ENCODE measurements around the gene PRKAG2. TPM values are rescaled to one million over a fixed set of nuclear protein-coding genes. Genes with fewer than 3 reads are reported as not detected.
"Not testable (repeated sequence)": the region's sequence is repeated elsewhere in the genome, so short reads cannot be mapped to it uniquely, and the experiment has no call there.

Gene PRKAG2
- total RNA-seq, 2 experiments from 2014 or later = 18.4 to 29.9 TPM

DNA sequence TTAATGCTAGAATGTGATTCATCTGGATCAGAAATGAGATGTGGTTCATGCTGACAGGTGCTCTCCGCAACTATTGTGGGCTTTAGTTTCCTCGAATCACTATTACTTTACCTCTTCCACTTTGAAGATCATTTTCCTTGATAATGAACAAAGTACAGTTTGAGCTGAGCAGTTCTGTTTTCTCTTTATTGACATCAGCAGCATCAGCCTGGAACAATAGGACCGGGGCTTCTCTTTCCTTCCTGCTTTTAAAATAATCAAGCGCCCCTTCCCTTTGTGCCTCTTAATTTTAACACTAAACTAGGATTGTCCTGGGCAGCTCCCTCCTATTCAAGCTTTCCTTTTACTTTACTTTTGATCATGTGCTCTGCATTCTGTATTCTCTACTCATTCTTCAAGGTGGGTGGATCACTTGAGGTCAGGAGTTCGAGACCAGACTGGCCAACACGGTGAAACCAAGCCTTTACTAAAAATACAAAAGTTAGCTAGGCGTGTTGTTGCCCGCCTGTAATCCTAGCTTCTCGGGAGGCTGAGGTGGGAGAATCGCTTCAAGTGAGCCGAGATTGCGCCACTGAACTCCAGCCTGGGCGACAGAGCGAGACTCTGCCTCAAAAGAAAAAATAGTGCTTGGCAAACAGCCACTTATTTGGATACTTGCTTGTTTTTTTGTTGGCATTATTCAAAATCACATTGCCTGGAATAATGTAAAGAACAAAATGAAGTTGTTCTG is 290.2 kb downstream of the PRKAG2 start:
- CTCF ChIA-PET = no interaction called here
- Mint-ChIP-seq H3K9me3 (ENCODE audit: low read depth) (no peaks in the 10 kb centered on the region), H3K4me1 (peaks cover 1% of the 10 kb centered on the region), H3K4me3 (no peak overlapping the region), H3K27ac (no peak overlapping the region), H3K36me3 (peaks cover 4% of the 10 kb centered on the region), H3K27me3 (no peaks in the 10 kb centered on the region)
- no peak for DNase-seq
- ATAC-seq = no peak

DNA sequence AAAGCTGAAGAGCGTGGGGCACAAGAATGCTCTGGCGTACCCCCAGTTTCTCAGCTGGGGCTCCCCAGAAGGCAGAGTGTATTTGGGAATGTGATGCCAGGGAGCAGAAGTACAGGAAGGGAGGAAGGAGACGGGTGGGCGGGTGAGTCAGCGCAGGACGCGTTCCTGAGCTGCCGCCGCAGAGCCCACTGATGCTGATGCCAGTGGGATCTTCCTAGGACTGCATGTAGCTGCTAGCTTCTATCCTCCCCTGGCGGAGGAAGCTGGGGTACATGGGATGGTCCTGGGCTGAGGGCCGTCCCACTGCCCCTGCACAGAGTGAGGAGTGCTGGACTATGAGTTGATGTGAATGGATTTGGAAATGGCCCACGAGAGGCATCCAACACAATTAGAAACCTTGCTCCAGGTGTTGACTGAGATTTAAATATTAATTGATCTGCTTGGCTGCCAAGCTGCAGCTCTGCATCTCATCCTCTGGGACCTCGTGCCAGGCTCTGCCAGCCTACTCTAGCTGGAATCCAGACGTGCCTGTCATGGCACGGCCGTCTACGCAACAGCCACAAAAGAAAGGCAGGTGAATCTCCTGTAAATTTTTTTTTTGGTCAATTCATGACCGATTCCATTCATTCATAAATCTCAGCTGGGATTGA is 291.0 kb downstream of the PRKAG2 start:
- no peaks in the 10 kb centered on the region for H3K9me3 Mint-ChIP-seq (ENCODE audit: low read depth)
- DNase-seq = no peak
- ATAC-seq = no peak
- H3K27me3 Mint-ChIP-seq = no peaks in the 10 kb centered on the region
- H3K36me3 Mint-ChIP-seq = peaks cover 6% of the 10 kb centered on the region
- H3K4me3 Mint-ChIP-seq = no peak overlapping the region
- no peak overlapping the region for H3K27ac Mint-ChIP-seq
- CTCF ChIA-PET = no interaction called here
- peaks cover 1% of the 10 kb centered on the region for H3K4me1 Mint-ChIP-seq

DNA sequence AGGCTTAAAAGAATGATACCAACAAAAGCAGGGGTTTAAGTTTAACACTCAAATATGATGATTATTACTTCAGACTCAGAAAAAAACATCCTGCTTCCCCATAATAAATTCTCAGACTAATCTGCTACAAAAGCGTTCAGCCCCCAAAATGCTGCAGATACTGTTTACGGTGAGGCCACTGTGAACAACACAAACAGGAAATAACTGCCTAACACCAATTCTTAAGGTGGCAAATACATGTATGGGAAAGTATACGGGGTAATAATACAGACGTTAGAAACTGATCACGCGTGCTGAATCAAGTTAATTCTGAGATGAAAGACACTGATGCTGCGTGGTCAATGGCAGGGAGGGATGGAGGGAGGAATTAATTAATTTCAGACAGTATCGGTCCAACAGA is 295.2 kb downstream of the PRKAG2 start:
- CTCF ChIA-PET = no interaction called here
- DNase-seq = no peak
- no peak overlapping the region for H3K4me3 Mint-ChIP-seq
- H3K27me3 Mint-ChIP-seq = no peaks in the 10 kb centered on the region
- H3K27ac Mint-ChIP-seq = no peak overlapping the region
- peaks cover 2% of the 10 kb centered on the region for H3K9me3 Mint-ChIP-seq (ENCODE audit: low read depth)
- H3K36me3 Mint-ChIP-seq = peaks cover 17% of the 10 kb centered on the region
- peaks cover 1% of the 10 kb centered on the region for H3K4me1 Mint-ChIP-seq
- no peak for ATAC-seq

DNA sequence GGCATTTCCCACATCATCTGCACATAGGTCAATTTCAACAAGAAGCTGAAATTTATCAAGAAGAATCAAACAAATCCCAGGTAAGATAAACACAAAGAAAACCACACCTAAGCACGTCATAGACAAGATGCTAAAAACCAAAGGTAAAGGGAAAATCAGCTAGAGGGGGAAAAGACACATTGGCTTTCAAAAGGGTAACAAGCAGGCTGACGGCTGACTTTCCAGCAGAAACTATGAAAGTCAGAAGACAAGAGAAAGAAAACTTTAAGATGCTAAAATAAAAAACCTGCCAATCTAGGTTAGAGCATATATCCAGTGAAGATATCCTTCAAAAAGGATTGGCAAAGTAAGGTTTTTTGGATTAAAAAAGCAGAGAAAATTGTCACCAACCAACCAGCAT is 297.3 kb downstream of the PRKAG2 start:
- ATAC-seq = no peak
- peaks cover 2% of the 10 kb centered on the region for H3K9me3 Mint-ChIP-seq (ENCODE audit: low read depth)
- H3K36me3 Mint-ChIP-seq = peaks cover 16% of the 10 kb centered on the region
- CTCF ChIA-PET = no interaction called here
- no peaks in the 10 kb centered on the region for H3K4me1 Mint-ChIP-seq
- H3K27me3 Mint-ChIP-seq = no peaks in the 10 kb centered on the region
- H3K4me3 Mint-ChIP-seq = no peak overlapping the region
- H3K27ac Mint-ChIP-seq = no peak overlapping the region
- no peak for DNase-seq

DNA sequence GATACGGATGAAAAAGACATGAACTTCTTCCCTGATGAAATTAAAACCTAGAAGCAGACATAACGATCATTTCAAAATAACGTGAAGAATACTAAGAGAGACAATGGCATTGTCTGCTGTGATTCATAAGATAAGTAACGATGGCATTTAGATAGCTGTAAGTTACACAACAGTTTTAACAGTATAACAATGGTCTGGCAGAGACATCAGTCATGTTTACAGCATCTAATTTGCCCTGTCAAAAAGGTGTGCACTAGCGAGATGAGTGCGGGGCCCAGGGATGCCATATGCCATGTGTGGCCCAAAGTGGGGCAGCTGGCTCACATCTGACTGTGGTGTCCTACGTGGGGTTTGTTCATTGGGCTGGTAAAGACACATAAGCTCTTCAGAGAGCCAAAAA is 301.5 kb downstream of the PRKAG2 start:
- CTCF ChIA-PET = no interaction called here
- no peaks in the 10 kb centered on the region for H3K4me1 Mint-ChIP-seq
- peaks cover 12% of the 10 kb centered on the region for H3K36me3 Mint-ChIP-seq
- no peaks in the 10 kb centered on the region for H3K9me3 Mint-ChIP-seq (ENCODE audit: low read depth)
- no peak for DNase-seq
- H3K4me3 Mint-ChIP-seq = no peak overlapping the region
- ATAC-seq = no peak
- no peaks in the 10 kb centered on the region for H3K27me3 Mint-ChIP-seq
- no peak overlapping the region for H3K27ac Mint-ChIP-seq

DNA sequence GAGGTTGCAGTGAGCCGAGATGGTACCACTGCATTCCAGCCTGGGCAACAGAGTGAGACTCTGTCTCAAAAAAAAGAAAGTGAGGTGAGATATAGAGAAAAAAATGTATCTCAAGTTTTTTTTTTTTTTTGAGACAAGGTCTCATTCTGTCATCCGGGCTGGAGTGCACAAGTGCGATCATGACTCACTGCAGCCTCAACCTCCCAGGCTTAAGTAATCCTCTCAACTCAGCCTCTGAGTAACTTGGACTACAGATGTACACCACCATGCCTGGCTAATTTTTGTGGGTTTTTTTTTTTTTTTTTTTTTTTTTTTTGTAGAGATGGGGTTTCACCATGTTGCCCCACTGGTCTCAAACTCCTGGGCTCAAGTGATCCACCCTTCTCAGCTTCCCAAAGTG is 303.9 kb downstream of the PRKAG2 start:
- H3K27ac Mint-ChIP-seq; ATAC-seq; H3K4me3 Mint-ChIP-seq; H3K27me3 Mint-ChIP-seq; H3K9me3 Mint-ChIP-seq (ENCODE audit: low read depth); H3K4me1 Mint-ChIP-seq; H3K36me3 Mint-ChIP-seq; DNase-seq: not testable (repeated sequence)
- CTCF ChIA-PET = interaction anchor here (1.6 to 2.1 kb wide), 2 partner anchors 187 to 209 kb away, joined by 4 to 6 read pairs; no protein-coding TSS in a partner anchor

DNA sequence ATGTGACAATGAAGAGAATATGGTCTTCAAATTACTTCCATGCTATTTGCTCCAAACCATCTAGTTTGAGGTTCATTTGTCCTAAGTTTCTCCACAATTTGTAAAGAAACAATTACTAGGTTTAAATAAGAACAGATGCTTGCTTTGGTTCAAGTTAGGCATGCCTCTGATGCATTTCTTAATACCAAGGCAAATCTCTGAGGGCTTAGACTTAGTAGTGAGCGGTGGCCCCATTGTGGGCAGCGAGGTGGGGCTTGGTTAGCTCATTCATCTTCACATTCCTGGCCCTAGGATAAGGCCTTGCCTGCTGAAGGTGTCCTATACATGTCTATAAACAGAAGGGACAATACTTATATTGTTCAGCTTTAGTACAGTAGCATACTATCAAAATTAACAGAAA is 304.8 kb downstream of the PRKAG2 start:
- Mint-ChIP-seq H3K4me1 (no peaks in the 10 kb centered on the region), H3K27me3 (no peaks in the 10 kb centered on the region), H3K9me3 (ENCODE audit: low read depth) (no peaks in the 10 kb centered on the region), H3K4me3 (no peak overlapping the region), H3K27ac (no peak overlapping the region), H3K36me3 (peaks cover 2% of the 10 kb centered on the region)
- ATAC-seq (no peak), DNase-seq (no peak)
- CTCF ChIA-PET = interaction anchor here (1.6 to 2.1 kb wide), 2 partner anchors 187 to 210 kb away, joined by 4 to 6 read pairs; no protein-coding TSS in a partner anchor

DNA sequence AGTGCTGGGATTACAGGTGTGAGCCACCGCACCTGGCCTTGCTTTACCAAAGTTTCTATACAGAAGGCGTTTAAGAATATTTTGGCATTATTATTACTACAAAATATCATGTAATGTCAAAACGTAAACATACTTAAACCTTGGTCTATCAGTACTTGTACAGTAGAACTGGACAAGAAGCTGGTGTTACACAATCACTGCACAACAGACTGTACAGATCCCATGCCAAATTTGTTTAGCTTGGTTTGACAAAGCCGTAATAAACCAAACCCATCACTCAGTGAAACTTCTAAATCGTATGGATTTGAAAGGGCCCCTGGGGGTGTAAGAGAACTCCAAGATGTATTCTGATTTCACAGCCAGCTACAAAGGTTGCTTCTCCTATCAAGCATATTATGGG is 305.4 kb downstream of the PRKAG2 start:
- ATAC-seq (no peak), DNase-seq (no peak)
- Mint-ChIP-seq H3K9me3 (ENCODE audit: low read depth) (no peaks in the 10 kb centered on the region), H3K27me3 (no peaks in the 10 kb centered on the region), H3K36me3 (peaks cover 2% of the 10 kb centered on the region), H3K4me1 (no peaks in the 10 kb centered on the region), H3K4me3 (no peak overlapping the region), H3K27ac (no peak overlapping the region)
- CTCF ChIA-PET = interaction anchor here (0.8 to 2.1 kb wide), 2 partner anchors 188 to 192 kb away, joined by 3 to 6 read pairs; no protein-coding TSS in a partner anchor

DNA sequence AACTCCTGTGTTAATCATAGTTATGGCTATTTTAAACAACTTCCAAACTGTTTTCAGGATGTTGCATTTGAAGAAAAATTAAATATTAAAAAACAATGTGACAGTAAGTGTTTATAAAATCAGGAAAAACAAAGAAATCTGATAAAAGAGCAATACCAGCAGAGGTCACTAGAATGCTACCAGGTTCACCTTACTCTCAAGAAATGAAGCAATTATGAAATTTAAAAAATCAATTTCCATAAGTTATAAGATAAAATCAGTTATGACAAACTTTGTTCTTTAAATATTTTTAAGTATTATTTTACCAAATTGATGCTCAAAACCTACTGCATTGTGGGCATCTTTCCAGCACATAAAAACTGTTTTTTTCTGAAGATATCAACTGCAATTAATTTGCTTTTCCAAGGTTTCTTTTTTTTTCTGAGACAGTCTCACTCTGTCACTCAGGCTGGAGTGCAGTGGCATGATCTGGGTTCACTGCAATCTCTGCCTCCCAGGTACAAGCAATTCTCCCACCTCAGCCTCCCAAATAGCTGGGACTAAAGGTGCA is 306.5 kb downstream of the PRKAG2 start:
- CTCF ChIA-PET = interaction anchor here (0.7 to 1.6 kb wide), 2 partner anchors 189 to 197 kb away, joined by 3 to 5 read pairs; no protein-coding TSS in a partner anchor
- Mint-ChIP-seq H3K4me3 (no peak overlapping the region), H3K9me3 (ENCODE audit: low read depth) (no peaks in the 10 kb centered on the region), H3K4me1 (no peaks in the 10 kb centered on the region), H3K27me3 (no peaks in the 10 kb centered on the region), H3K27ac (no peak overlapping the region), H3K36me3 (peaks cover 2% of the 10 kb centered on the region)
- no peak for ATAC-seq
- no peak for DNase-seq

DNA sequence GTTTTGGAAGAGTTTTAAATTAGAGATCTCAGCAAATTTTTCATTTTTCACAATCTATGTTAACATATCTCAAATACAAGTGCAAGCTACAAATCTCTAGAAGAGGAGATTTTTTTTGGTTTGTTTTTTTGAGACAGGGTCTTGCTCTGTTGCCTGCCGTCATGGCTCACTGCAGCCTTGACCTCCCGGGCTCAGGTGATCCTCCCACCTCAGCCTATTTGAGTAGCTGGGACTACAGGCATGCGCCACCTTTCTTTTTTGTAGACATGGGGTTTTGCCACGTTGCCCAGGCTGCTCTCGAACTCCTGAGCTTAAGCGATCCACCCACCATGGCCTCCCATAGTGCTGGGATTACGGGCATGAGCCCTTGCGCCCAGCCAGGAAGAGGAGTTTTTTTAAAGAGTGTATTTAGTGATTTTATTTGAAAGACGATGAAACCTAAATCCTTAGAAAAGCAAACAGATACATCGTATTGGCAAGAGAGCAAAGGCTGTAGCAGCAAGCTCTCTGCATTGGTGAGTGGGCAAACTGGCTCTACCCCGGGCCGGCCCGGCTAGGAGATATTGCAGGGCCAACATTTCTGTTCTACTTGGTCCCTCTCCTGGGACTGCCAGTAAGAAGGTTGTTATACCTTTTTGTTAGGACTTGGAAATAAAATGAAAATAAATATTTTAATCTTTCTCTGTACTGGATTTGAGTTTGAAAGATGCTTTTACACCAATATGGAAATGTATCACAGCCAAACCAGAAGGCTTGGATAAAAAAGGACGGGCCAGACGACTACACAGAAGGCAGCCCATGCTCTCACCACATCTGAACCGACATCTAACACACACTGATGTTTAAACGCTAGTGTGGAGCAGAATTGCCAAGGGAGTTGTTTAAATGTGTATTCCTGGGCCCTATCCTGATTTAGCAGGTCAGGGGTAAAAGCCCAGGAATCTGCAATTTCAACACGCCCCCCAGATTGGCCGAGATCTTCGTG is 307.7 kb downstream of the PRKAG2 start:
- no peaks in the 10 kb centered on the region for H3K9me3 Mint-ChIP-seq (ENCODE audit: low read depth)
- H3K4me1 Mint-ChIP-seq = no peaks in the 10 kb centered on the region
- H3K4me3 Mint-ChIP-seq = no peak overlapping the region
- ATAC-seq (no peak), DNase-seq (no peak)
- CTCF ChIA-PET = interaction anchor here (1.6 kb wide), 1 partner anchor 190 kb away, joined by 5 read pairs; no protein-coding TSS in a partner anchor
- no peak overlapping the region for H3K27ac Mint-ChIP-seq
- no peaks in the 10 kb centered on the region for H3K27me3 Mint-ChIP-seq
- peaks cover 3% of the 10 kb centered on the region for H3K36me3 Mint-ChIP-seq

DNA sequence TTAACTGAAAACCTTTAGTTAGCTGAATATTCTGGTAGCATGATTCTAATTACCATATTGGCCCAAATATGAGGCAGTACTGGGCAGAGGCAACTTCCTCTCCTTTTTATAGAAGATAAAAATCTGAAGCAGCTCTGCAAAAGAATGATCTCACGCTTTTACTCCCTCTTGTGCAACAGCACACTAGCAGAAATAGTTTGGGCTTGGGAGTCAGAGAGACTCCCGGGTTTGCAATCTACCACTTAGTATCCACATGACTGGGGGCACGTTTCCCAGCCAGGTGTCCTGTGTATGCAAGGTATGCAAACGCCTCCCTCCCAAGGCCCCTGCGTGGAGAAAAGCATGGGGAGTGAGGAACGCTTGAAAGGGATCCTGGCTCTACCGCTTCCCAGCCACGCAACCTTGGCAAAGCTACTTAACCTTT is 310.0 kb downstream of the PRKAG2 start:
- no peak overlapping the region for H3K27ac Mint-ChIP-seq
- no peaks in the 10 kb centered on the region for H3K27me3 Mint-ChIP-seq
- ATAC-seq = no peak
- H3K36me3 Mint-ChIP-seq = peaks cover 8% of the 10 kb centered on the region
- no peak overlapping the region for H3K4me3 Mint-ChIP-seq
- CTCF ChIA-PET = no interaction called here
- no peaks in the 10 kb centered on the region for H3K9me3 Mint-ChIP-seq (ENCODE audit: low read depth)
- no peaks in the 10 kb centered on the region for H3K4me1 Mint-ChIP-seq
- no peak for DNase-seq

DNA sequence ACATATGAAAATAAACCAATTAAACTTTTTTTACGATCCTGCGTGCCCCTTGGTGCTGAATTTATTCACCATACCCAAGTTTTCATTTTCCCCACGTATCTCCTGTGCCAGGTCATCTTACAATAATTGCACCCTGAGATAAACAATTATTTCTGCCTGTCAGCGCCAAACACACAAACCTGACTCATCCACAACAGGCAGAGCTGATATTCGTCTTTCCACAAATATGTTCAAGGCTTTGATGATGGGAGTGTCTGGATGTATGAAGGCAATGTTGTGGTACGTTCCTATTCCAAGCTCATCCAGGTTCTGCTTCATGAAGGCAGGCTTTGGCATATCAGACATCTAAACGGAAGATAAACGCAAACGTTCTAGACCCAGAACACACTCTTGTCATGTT is 311.4 kb downstream of the PRKAG2 start:
- Mint-ChIP-seq H3K27me3 (no peaks in the 10 kb centered on the region), H3K36me3 (peaks cover 10% of the 10 kb centered on the region)

DNA sequence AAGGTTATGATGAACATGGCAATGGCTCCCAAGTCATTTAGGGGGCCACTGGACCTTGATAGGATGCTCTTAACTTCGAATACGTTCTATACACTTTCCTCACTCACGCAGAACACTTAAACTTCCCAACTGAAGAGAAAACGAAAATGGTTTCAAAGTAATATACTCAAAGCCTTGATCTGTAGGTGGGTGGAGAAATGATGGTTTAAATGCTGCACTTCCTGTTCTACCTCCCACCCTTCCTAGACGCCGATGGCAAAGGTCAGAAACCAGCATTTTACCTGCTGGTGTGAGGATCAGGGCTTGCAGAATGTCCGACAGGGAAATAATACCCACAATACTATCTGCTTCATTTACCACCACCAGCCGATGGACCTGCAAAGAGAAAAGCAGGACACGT is 316.7 kb downstream of the PRKAG2 start:
- DNase-seq = no peak
- ATAC-seq = no peak
- Mint-ChIP-seq H3K27me3 (no peaks in the 10 kb centered on the region), H3K27ac (peak overlapping the region; percentile 31), H3K9me3 (ENCODE audit: low read depth) (no peaks in the 10 kb centered on the region), H3K4me3 (no peak overlapping the region), H3K36me3 (peaks cover 30% of the 10 kb centered on the region), H3K4me1 (peaks cover 12% of the 10 kb centered on the region)
- CTCF ChIA-PET = no interaction called here

More for the DNA sequence above, 311.4 kb downstream of the PRKAG2 start:
- CTCF ChIA-PET = no interaction called here
- no peaks in the 10 kb centered on the region for H3K9me3 Mint-ChIP-seq (ENCODE audit: low read depth)
- DNase-seq (no peak), ATAC-seq (no peak)
- peaks cover 2% of the 10 kb centered on the region for H3K4me1 Mint-ChIP-seq
- H3K4me3 Mint-ChIP-seq = no peak overlapping the region
- no peak overlapping the region for H3K27ac Mint-ChIP-seq
